Large intestine (tissue), 12 donors: ENCODE data around the gene ROPN1B. TPM values are rescaled to one million over a fixed set of nuclear protein-coding genes. Genes with fewer than 3 reads are reported as not detected.
"Not testable (repeated sequence)": the region's sequence is repeated elsewhere in the genome, so short reads cannot be mapped to it uniquely, and the experiment has no call there.

Experiments
- DNase-seq, 2 donors: peaks; one replicate each; pipeline versions ENCODE4 v3.0.0 to v3.0.0-alpha.2; 2013
- H3K27ac ChIP-seq: one replicate; pipeline ENCODE4 v1.5.1; 2013; ENCODE audit warnings: low read length
- H3K27me3 ChIP-seq: 2 replicates; pipeline ENCODE4 v1.6.1; 2013; ENCODE audit warnings: low read length; ENCODE audit not compliant: control insufficient read depth, insufficient read depth
- H3K36me3 ChIP-seq: 2 replicates; pipeline ENCODE4 v1.6.1; 2013; ENCODE audit warnings: low read length; ENCODE audit not compliant: control insufficient read depth, insufficient read depth
- H3K4me1 ChIP-seq: one replicate; pipeline ENCODE4 v1.6.1; 2013; ENCODE audit warnings: low read length; ENCODE audit not compliant: control insufficient read depth, insufficient read depth
- H3K4me3 ChIP-seq: one replicate; pipeline ENCODE4 v1.5.1; 2013; ENCODE audit warnings: low read length
- H3K9me3 ChIP-seq: one replicate; pipeline ENCODE4 v1.6.1; 2013; ENCODE audit warnings: mild to moderate bottlenecking, low read depth, low read length, moderate library complexity; ENCODE audit not compliant: control insufficient read depth
- WGBS: methylation state at CpG from one replicate; pipeline ENCODE4 v1.1.5; 2013; ENCODE audit warnings: low lambda C conversion rate; ENCODE audit not compliant: insufficient coverage; 5-methylcytosine and 5-hydroxymethylcytosine counted together
- long read RNA-seq, 11 donors: transcript quantifications; one replicate each; lab custom pipeline, GENCODE V29; 2026
- polyA plus RNA-seq: library from polyadenylated mRNA; unstranded; fragments of 120-200 nt; gene quantifications from one replicate; pipeline ENCODE4 v1.2.1, GENCODE V29; 2013

ROPN1B gene
- polyA plus RNA-seq, result 0.19 TPM
- long read RNA-seq, donor 1, result 0 reads
- long read RNA-seq, donor 2, result 0 reads
- long read RNA-seq, donor 3, result 0 reads
- long read RNA-seq, donor 4, result 0 reads
- long read RNA-seq, donor 5, result 0 reads
- long read RNA-seq, donor 6, result 0 reads
- long read RNA-seq, donor 7, result 0 reads
- long read RNA-seq, donor 8, result 0 reads
- long read RNA-seq, donor 9, result 0 reads
- long read RNA-seq, donor 10, result 0 reads
- long read RNA-seq, donor 11, result 0 reads

DNA sequence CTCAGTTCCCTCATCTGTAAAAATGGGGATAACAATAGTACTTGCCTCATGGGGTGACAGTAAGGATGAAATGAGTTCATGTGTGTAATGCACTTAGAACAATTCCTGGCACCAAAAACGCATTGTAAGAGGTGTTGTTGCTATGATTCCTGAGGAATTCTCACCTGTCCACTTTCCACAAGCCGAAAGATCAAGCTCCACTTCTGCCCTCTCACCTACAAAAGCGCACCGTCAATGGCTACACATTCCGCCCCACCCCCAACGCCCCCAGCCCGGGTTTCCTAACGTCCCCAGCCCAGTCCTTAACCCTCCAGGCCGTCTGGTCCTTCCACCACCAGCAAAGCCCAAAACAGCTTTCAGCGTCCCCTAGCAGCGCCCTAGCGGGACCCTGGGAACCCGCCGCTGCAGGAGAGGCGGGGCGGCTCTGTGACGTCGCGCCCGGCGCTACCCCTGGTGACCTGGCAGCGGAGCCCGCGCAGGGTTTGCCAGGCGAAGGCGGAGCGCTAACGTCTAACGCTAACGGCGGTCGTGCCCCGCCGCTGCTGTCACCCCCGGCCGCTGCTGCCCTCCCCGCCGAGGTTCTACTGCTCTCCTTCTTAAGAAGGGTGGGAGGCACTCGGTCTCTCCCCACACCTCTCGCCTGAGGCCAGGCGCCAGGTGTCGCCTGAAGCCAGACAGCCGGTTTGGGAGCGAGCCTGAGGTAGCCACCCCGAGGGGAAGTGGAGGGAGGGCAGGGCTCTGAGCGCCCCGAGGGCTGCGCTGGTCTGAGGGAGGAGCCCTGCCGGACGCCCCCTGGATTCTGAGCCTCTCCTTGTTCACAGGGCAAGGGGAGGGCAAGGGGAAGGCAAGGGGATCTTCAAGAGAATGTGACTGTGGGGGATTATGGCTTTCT is at the start of gene ROPN1B:
TSS of gene ROPN1B (plus strand) at position 478 of the 892 bp plus-strand sequence. CDS start 2,877 bp downstream, outside the sequence.
- no CpG with 5 or more reads among the region's 50 CpGs for WGBS
- H3K27ac ChIP-seq, H3K36me3 ChIP-seq, H3K4me3 ChIP-seq, DNase-seq, H3K4me1 ChIP-seq, H3K9me3 ChIP-seq: not testable (repeated sequence)
- H3K27me3 ChIP-seq, result peaks cover 42% of the 10 kb centered on the region

DNA sequence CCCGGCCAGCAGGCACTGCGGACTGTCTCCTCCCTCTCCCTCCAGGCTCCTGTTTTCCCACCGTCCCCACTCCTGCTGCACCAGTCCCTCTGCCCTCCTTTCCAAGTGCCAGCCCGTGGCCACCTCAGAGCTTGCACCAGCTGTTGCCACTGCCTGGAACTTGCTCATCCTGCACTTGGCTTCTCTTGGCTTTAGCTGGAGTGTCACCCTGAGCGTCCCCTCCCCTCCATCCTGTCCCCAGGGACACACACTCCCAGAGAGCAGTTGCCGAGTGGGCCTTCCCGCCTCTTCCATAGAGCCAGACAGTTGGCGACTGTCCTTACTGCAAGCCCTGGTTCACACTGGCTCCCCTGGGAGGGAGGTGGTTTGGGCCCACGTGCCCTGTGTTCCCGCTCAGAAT is 48.8 kb upstream of the ROPN1B start:
- no CpG with 5 or more reads among the region's 10 CpGs for WGBS
- not testable (repeated sequence) for H3K9me3 ChIP-seq, DNase-seq, H3K36me3 ChIP-seq, H3K4me3 ChIP-seq, H3K27ac ChIP-seq, H3K4me1 ChIP-seq, H3K27me3 ChIP-seq

DNA sequence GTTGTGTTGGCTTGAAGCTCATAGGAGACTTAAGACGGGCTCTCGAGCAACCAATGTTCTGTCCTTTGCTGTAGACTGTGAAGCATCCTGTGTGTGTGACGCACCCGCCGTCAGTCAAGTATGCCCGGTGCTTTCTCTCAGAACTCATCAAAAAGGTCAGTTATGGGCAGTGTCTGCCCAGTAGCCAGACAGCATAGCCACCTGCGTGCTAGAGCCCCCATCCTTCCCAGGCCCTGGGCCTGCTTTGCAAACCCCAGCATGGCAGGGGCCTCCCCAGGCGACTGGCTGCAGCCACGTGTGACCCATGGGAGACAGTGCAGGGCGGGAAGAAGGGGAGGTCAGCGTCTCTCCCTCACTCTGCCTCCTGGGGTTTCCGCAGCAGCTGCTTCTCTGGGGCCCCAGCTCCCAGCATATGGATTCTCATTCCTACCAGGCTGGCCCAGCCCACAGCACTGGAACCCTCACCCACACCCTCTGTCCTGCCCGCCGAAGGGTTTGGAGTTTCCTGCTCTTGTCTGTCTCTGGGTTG is 48.2 kb upstream of the ROPN1B start:
- no CpG with 5 or more reads among the region's 14 CpGs for WGBS
- H3K27ac ChIP-seq, H3K9me3 ChIP-seq, H3K36me3 ChIP-seq, H3K27me3 ChIP-seq, H3K4me1 ChIP-seq, H3K4me3 ChIP-seq, DNase-seq: not testable (repeated sequence)

DNA sequence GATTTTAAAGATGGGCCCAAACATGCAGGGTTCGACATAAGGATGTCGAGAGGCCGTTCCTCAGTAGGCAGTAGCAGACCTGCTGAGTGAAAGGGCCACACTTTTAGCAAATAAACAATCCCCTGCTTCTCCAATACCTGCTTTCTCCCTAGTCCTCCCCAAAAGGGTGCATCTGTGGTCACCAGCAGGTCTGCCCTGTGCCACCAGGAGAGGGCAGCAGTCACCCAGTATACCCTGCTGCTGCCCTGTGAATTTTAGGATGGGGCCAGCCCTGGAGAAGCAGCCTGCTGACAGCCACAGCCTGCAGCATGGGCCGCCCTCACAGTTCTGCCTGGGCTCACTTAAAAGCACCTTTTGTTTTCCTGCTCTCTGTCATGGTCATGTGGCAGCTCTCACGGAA is 47.3 kb upstream of the ROPN1B start:
- not testable (repeated sequence) for H3K36me3 ChIP-seq, H3K27ac ChIP-seq, H3K27me3 ChIP-seq, H3K4me3 ChIP-seq, H3K9me3 ChIP-seq, H3K4me1 ChIP-seq, DNase-seq
- 20% methylated on average over 1 of the region's 5 CpGs for WGBS

DNA sequence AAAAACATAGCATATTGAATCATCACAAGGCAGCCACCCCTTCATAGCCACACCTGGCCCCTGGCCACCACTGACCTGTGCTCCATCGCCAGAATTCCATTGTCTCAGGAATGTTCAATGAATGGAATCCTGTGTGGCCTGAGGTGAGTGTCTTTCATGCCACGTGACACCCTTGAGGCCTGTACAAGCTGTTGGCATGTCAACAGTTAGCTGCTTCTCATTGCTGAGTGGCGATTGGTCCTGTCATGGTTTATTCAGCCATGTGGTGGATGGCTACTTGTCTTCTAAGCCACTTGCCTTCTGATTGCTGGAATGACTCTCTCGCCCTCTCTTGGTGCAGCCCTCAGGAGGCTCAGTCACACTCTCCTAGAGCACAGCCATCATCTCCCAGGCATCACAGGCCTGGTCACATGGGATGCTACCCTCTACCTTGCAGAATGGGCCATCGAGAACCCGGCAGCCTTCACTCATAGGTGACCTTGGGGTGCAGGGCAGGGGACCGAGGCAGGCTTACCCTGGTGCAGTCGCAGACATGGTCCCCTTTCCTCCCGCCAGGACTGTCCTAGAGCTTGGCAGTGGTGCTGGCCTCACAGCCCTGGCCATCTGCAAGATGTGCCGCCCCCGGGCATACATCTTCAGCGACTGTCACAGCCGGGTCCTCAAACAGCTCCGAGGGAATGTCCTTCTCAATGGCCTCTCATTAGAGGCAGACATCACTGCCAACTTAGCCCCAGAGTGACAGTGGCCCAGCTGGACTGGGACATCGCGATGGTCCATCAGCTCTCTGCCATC is 45.5 kb upstream of the ROPN1B start:
- no CpG with 5 or more reads among the region's 16 CpGs for WGBS
- not testable (repeated sequence) for H3K36me3 ChIP-seq, H3K27me3 ChIP-seq, H3K27ac ChIP-seq, DNase-seq, H3K9me3 ChIP-seq, H3K4me1 ChIP-seq, H3K4me3 ChIP-seq

DNA sequence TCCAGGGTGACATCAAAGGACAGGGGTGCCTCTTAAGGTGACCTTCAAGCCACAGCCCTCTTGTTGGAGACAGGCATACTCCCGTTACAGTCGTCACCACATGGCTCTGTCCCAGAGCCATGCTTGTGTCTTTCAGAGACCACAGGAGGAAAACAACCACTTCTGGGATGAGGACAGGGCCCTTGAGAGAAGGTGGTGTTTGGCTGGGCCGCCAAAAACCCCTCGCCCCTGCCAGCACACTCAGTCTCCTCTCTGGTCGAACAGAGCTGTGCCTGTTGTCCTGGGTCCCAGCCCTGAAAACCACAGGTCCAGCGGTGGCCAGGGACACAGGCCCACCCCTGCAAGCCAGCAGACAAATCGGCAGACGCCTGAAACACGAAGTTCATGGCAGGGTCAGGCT is 44.7 kb upstream of the ROPN1B start:
- not testable (repeated sequence) for DNase-seq, H3K27ac ChIP-seq, H3K4me3 ChIP-seq, H3K36me3 ChIP-seq, H3K27me3 ChIP-seq, H3K4me1 ChIP-seq, H3K9me3 ChIP-seq
- WGBS, result no CpG with 5 or more reads among the region's 9 CpGs

- not testable (repeated sequence) for H3K4me3 ChIP-seq, H3K9me3 ChIP-seq, H3K36me3 ChIP-seq, H3K27ac ChIP-seq, H3K4me1 ChIP-seq, DNase-seq, H3K27me3 ChIP-seq
- WGBS, result no CpG with 5 or more reads among the region's 13 CpGs
Observed at GRCh38 chr3:125925727-125926126, 43.3 kb upstream of the ROPN1B start.

GRCh38 chr3:125928771-125929545 is 40.0 kb upstream of the ROPN1B start:
- not testable (repeated sequence) for H3K27me3 ChIP-seq, H3K4me3 ChIP-seq, DNase-seq, H3K27ac ChIP-seq, H3K4me1 ChIP-seq, H3K9me3 ChIP-seq, H3K36me3 ChIP-seq
- WGBS, result no CpG with 5 or more reads among the region's 22 CpGs

- not testable (repeated sequence) for H3K36me3 ChIP-seq, H3K9me3 ChIP-seq, H3K4me1 ChIP-seq, H3K4me3 ChIP-seq, DNase-seq, H3K27ac ChIP-seq, H3K27me3 ChIP-seq
- WGBS, result no CpG with 5 or more reads among the region's 5 CpGs
Observed at GRCh38 chr3:125929765-125930164, 39.2 kb upstream of the ROPN1B start.
